ENCODE results near the gene GNB1. TPM values are rescaled to one million over a fixed set of nuclear protein-coding genes. Genes with fewer than 3 reads are reported as not detected.
"Not testable (repeated sequence)": the region's sequence is repeated elsewhere in the genome, so short reads cannot be mapped to it uniquely, and the experiment has no call there.

Gene GNB1
- total RNA-seq (2014; rRNA removed; shearing (Covaris generic)) = 50.5 and 51.2 TPM in 2 replicates
- polyA plus RNA-seq (2015; cell fraction: cytosol; rRNA removed) = 229 and 286 TPM in 2 replicates
- polyA plus RNA-seq (2015; cell fraction: nucleus; rRNA removed) = 65.4 and 65.7 TPM in 2 replicates

DNA sequence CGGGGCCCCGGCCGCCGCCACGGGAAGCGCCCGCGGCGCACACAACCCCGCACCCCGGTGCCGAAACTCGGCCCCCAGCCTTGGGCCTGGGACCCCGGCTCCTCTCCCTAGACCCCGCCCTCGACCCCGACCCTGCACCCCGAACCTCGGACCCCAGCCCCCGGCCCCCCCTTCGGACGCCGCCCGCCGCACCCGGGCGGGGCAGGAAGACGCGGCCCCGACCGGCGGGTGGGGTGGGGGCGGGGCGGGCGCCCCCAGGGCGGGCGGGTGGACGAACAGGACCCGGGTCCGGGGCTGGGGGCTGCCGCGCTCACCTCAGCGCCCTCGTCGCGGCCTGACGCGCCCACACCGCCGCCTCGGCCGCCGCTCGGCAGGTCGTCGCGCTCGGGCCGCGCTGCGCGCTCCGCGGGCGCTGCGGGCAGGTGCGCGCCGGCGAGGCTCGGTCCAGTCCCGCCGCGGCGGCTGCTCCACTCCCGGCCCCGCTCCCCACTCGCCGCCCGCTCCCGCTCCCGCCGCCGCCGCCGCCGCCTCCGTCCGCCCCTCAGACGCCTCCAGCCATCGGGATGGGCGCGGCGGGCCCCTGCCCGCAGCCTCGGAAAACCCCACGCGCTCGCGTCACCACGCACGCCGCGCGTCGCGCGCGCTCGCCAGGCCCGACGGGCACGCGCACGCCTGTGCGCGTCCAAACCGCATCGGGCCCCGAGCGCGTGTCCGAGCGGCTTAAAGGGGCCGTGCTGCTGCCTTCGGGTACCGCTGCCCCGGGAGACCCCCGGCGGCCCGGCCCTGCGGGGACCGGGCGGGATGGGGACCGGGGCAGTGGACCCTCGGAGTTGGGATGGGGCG lies at the start of gene GNB1:
TSS of gene GNB1 (minus strand) at position 582 of the 843 bp plus-strand sequence. CDS start 65,634 bp downstream, outside the sequence.
- DNase-seq (ENCODE audit: low read depth, low spot score) = peak; percentile 86
- in situ Hi-C loops (cut with HindIII; ENCODE audit: low pct_unique_long_range_greater_than_20kb, low sequenced_read_pairs) = no loop called here

DNA sequence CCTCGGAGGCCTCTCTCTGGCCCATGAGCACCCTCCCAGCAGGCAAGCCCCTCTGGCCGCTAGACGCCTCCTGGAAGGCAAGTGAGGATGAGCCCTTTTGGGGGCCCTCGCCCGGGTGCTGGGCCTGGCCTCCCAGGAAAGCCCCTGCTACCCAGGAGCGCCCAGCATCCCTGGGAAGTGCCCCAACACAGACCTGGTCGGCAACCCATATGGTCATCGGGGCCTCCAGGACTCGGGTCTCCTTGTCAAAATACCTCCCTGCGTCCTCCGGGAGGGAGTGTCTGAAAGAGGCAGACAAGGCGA lies 49.2 kb upstream of the GNB1 start:
- in situ Hi-C loops (cut with HindIII; ENCODE audit: low pct_unique_long_range_greater_than_20kb, low sequenced_read_pairs) = no loop called here
- DNase-seq (ENCODE audit: low read depth, low spot score) = no peak

DNA sequence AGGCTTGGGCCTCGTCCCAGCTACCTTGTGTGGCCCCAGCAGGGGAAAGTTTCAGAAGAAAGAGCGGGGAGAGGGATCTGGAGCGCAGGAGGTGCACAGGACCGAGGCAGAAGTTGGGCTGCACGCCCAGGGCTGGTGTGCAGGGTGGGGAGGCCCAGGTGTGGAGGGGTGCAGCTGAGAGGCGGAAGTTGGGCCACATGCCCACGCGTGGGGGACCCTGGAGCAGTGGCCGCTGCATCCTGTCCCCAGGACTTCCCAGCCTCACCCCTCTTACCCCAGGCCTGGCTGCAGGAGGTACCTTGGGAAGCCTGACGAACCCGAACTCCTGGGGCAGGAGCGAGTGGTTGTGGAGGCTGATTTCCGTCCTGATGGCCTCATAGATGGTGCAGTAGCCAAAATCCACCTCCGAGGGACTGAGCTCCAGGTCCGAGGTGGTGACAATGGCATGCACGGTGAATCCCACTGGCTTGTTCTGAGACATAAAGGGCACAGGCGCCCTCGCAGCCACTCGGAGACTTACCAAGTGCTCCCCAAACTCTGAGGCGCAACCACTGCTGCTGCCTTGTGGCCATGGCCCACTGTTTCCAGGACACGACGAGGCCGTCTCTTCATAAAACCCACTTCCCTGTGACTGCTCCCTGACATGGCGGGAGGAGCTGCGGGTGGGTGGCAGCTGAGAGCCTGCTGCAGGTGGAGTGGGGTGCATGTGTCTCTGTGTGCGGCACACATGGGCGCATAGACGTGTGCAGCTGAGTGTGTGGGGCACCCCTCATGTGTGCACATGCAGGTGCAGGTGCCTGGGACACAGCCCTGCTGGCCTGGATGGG lies 48.6 kb upstream of the GNB1 start:
- DNase-seq (ENCODE audit: low read depth, low spot score) = no peak
- in situ Hi-C loops (cut with HindIII; ENCODE audit: low pct_unique_long_range_greater_than_20kb, low sequenced_read_pairs) = no loop called here

DNA sequence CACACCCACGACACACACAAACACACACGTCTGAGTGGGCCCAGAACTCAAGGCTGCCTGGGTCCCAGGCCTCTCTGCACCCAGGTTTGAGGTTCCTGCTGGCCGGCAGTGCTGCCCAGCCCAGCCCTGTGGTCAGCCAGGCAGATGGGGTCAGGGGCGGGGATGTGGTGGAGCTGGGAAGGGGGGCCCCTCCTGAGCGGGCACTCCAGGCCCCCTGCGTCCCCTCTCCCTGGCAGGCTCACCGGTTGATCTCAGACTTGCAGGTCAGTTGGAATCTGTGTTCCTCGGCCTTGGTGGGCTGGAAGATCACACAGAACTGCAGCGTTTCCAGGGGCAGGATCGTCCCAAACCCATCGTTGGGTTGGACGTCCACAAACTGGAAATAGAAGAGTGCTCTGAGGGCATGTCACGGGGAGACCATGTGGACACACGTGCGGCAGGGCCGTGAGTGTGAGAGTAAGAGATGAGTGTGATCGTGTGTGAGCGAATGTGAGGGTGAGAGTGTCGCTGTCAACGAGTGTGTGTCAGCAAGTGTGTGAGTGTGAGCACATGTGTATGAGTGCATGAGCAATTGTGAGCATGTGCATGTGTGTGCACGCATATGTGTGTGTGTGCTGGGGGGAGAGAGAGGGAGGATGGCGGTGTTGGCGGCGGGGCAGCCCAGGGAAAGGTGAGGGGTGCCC lies 47.9 kb upstream of the GNB1 start:
- in situ Hi-C loops (cut with HindIII; ENCODE audit: low pct_unique_long_range_greater_than_20kb, low sequenced_read_pairs) = no loop called here
- DNase-seq (ENCODE audit: low read depth, low spot score) = no peak

DNA sequence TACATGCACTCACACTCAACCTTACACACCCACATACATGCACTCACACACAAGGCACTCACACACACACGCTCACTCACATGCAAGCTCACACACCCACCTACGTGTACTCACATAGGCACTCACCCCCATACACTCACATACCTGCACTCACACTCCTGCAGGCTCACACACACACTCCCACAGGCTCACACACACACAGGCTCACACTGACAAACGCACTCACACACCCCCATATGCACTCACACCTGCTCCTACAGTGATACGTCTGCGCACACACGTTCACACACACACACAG lies 47.3 kb upstream of the GNB1 start:
- in situ Hi-C loops (cut with HindIII; ENCODE audit: low pct_unique_long_range_greater_than_20kb, low sequenced_read_pairs) = no loop called here

DNA sequence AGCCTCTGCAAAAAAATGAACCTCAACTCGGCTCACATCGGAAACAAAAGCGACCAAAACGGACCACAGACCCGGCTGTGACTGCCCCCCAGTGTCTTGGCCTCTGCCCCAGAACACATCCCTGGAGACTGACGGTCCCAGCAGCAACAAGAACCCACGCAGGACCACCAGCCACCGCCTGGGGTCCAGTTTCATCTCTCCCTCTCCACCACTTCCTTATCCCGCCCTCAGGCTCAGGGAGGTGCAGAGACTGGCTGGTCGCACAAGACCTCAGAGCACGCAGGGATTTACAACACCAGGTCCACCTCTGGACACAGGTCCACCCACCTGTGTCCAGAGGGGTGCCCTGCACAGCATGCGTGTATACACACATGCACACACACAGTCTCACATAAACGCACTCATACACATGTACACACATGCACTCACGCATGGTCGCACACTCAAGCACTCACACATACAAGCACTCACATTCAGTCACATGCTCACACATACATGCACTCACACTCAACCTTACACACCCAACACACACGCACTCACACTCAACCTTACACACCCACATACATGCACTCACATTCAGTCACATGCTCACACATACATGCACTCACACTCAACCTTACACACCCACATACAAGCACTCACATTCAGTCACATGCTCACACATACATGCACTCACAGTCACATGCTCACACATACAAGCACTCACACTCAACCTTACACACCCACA lies 46.8 kb upstream of the GNB1 start:
- in situ Hi-C loops (cut with HindIII; ENCODE audit: low pct_unique_long_range_greater_than_20kb, low sequenced_read_pairs) = no loop called here
- DNase-seq (ENCODE audit: low read depth, low spot score) = no peak

More for the DNA sequence above, 47.3 kb upstream of the GNB1 start:
- DNase-seq (ENCODE audit: low read depth, low spot score) = no peak

DNA sequence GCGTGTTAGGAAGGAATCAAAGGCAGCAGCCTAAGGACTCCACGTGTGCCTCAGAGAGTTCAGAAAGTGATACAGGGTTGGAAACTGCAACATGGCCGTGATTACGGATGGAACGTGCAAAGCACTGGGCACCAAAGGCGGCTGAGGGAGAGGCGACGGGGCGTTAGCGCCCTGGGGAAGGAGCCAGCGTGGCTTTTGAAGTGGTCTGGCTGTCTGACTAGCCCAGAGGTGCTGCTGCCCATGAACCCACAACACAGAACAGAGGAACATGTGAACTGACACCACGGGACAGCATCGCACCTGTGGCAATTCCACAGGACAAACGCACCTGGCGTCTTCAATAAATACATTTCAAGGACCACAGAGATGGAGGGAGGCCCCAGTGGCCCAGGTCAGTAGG lies 46.2 kb upstream of the GNB1 start:
- no peak for DNase-seq (ENCODE audit: low read depth, low spot score)
- in situ Hi-C loops (cut with HindIII; ENCODE audit: low pct_unique_long_range_greater_than_20kb, low sequenced_read_pairs) = no loop called here

DNA sequence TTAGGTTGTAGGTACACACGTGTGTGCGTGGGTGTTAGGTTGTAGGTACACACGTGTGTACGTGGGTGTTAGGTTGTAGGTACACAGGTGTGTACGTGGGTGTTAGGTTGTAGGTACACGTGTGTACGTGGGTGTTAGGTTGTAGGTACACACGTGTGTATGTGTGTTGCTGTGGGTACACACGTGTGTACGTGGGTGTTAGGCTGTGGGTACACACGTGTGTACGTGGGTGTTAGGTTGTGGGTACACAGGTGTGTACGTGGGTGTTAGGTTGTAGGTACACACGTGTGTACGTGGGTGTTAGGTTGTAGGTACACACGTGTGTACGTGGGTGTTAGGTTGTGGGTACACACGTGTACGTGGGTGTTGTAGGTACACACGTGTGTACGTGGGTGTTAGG lies 44.0 kb upstream of the GNB1 start:
- DNase-seq (ENCODE audit: low read depth, low spot score); in situ Hi-C loops (cut with HindIII; ENCODE audit: low pct_unique_long_range_greater_than_20kb, low sequenced_read_pairs): not testable (repeated sequence)

DNA sequence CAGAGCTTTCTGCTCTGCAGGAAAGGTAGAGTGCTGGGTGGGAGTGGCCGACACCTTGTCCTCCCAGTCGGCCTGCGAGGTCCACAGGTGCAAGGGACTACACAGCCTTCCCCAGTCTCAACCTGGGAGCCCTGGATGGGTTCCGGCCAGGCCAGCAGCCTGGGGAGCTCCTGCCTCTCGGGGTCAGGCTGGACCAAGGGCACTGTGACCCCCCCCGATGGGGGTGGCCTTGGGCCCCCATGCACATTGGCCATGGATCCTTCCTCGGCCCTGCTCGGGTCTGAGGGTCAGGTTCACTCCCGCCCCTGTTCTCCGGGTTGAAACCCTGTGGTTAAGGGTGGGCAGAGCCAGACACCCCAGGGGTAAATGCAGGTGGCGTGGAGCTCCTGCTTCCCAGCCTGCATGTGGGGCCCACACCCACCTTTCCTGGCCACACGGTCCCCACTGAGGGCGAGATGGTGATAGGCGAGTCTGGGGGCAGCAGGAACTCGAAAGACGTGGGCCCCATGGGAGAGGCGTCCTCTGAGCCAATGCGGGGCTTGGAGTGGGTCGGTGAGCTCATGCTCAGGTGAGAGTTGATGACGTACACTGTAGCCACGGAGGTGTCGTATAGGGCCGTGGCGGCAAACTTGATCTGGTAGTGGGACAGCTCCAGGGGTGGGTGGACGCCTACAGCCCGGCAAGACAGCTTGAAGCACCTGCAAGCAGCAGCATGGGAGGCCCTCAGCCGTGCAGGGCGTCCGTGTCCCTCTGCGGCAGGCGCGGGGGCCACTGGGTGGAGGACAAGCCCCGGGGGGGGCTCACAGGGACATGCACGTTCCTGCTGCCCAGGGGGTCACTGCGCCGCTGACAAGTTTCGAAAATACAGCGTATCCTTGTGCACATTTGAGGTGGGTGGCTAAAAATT lies 39.0 kb upstream of the GNB1 start:
- in situ Hi-C loops (cut with HindIII; ENCODE audit: low pct_unique_long_range_greater_than_20kb, low sequenced_read_pairs) = no loop called here
- no peak for DNase-seq (ENCODE audit: low read depth, low spot score)

DNA sequence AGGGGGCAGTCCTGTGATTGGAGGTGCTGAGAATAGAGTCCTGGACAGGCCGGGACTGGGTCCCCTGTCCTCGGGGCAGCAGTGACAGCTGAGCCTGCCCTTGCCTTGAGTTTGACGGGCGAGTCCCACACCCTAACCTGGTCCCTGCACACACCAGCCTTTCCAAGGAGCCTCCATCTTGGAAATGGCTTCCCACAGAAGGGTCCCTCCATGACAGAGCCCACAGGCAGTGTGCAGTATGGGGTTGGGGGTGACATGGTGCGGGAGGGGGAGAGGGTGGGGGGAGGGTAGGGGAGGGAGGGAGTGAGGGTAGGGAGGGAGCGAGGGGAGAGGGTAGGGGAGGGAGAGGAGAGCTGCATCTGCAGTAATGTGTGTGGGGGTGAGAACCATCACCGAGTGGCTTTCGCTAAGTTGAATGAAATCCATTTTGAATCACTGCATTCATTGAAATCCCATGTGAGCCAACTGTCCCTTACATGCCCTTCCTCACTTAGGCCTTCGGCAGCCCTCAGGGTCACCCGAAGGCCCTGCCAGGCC lies 38.3 kb upstream of the GNB1 start:
- in situ Hi-C loops (cut with HindIII; ENCODE audit: low pct_unique_long_range_greater_than_20kb, low sequenced_read_pairs) = no loop called here
- DNase-seq (ENCODE audit: low read depth, low spot score) = no peak

DNA sequence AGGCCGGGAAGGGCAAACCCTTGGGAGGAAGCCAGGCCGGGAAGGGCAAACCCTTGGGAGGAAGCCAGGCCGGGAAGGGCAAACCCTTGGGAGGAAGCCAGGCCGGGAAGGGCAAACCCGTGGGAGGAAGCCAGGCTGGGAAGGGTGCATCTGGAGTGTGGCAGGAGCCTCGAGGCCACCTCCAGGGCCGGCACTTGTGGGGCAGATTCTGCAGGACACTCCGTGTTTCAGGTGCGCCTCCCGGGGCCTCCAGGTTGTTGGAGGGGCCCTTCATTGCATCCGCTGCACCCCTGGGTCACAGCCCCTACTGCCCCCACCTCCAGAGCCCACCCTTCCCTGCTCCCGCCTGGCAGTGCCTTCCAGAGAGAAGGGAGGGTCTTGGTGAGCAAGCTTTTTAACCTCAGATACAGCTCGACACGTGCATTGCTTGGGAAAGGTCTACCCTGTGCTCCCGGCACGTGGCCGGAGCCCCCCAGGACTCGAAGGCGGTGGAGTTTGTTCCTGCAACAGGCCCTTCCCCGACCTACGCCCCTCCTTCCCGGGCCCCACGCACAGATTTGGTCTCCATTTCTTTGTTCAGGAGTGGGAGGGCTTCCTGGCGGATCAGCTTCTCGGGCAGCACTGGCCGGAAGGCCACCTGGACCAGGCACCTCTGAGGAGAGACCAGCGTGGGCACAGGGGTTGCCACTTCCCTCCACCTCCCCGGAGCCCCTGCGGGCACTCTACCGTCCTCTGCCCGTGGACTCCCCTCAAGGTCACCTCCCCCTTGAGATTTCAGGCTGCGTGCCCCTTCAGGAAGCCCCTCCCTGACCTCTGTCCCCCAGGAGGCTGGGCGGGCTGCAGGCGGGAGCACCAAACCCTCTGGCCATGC lies 37.6 kb upstream of the GNB1 start:
- in situ Hi-C loops (cut with HindIII; ENCODE audit: low pct_unique_long_range_greater_than_20kb, low sequenced_read_pairs) = no loop called here
- no peak for DNase-seq (ENCODE audit: low read depth, low spot score)

DNA sequence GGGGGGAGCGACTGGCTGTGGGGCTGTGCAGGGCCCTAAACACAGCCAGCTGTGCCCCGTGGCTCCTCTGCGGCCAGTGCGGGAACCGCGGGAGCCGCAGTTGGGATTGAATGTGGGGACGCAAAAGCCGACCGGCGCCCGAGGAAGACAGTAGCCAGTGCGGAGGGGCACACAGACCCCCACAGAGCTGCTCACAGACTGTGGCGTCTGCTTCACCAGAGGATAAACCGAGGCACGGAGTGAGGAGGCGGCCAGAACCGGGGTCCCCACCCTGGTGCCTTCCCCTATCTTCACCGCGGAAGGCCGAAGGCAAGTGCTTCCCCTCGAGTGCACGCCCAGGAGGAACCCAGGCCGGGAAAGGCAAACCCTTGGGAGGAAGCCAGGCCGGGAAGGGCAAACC lies 36.9 kb upstream of the GNB1 start:
- in situ Hi-C loops (cut with HindIII; ENCODE audit: low pct_unique_long_range_greater_than_20kb, low sequenced_read_pairs) = no loop called here
- DNase-seq (ENCODE audit: low read depth, low spot score) = no peak

DNA sequence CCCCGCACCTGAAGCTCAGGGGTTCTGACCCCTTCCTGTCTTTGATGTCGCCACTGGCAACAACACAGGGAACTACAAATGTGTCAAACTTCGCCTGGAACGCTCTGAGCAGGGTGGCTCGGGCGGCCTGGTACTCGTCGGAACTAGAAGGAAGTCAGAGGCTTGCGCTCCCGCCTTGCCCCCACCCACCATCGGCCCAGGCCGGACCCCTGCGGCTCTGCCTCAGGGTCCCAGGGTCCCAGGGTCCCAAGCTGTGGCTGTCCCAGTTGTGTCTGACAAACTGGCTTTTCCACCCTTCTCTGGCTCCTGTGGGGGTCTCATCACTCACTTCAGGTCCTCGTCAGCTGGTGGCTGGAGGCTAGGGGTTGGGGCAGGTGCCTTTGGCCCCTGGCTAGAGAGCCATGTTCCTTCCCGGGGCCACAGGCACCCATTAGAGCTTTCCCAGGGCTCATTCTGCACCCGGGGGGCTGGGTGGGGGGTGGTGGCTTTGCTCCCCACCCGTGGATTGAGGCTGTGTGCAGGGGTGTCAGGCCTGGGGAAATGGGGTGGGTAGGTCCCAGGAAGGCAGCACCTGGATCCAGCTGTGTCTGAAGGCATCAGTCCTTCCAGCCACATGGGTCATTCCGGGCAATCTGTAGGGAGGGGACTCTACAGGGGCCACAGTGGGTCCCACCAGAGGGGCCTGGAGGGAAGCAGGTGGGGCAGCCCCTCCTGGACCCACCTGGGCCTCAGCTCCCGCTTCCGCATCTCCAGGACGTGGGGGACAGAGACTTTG lies 36.2 kb upstream of the GNB1 start:
- in situ Hi-C loops (cut with HindIII; ENCODE audit: low pct_unique_long_range_greater_than_20kb, low sequenced_read_pairs) = no loop called here
- DNase-seq (ENCODE audit: low read depth, low spot score) = no peak

DNA sequence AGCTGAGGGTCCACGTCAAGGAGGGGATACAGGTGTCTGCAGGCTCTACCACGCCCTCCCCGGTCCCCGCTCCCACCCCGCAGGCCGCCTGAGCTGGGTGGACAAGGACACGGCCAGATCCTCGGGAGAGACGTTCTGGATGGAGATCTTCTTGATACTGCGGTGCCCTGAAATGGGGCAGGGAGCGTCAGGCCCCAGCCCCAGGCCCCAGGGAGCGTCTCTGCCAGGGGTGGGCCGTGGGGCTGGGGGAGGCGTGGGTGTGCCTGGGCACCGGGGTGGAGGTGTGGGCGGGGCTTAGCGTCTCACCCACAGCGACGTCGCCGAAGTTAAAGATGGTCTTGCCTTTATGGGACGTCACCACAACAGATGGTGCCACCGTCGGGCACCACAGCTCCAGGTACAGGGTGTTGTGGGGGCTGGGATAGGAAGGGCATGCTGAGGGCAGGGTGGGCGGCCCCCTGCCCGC lies 35.5 kb upstream of the GNB1 start:
- DNase-seq (ENCODE audit: low read depth, low spot score) = no peak
- in situ Hi-C loops (cut with HindIII; ENCODE audit: low pct_unique_long_range_greater_than_20kb, low sequenced_read_pairs) = no loop called here
